NCI-H82 (cell line): ENCODE measurements around the gene DOCK3.
"Not testable (repeated sequence)": the region's sequence is repeated elsewhere in the genome, so short reads cannot be mapped to it uniquely, and the experiment has no call there.

Source experiments
- DNase-seq: peaks from one replicate; lab custom pipeline; 2025; lab: John Stamatoyannopoulos, UW

Gene DOCK3

DNA sequence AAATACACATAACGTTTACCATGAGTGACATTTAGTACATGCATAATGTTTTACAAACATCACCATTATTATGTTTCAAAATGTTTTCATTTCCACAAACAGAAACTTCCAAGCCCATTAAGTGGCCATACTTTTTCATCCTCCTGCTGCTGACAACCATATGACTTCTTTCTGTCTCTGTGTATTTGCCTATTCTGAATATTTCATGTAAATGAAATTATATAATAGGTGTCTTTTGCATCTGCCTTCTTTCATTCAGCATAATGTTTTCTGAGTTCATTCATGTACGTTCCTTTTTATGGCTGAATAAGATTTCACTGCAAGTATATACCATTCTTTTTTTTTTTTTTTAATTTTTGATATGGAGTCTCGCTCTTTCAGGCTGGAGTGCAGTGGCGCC is 209.0 kb downstream of the DOCK3 start:
- no peak for DNase-seq

DNA sequence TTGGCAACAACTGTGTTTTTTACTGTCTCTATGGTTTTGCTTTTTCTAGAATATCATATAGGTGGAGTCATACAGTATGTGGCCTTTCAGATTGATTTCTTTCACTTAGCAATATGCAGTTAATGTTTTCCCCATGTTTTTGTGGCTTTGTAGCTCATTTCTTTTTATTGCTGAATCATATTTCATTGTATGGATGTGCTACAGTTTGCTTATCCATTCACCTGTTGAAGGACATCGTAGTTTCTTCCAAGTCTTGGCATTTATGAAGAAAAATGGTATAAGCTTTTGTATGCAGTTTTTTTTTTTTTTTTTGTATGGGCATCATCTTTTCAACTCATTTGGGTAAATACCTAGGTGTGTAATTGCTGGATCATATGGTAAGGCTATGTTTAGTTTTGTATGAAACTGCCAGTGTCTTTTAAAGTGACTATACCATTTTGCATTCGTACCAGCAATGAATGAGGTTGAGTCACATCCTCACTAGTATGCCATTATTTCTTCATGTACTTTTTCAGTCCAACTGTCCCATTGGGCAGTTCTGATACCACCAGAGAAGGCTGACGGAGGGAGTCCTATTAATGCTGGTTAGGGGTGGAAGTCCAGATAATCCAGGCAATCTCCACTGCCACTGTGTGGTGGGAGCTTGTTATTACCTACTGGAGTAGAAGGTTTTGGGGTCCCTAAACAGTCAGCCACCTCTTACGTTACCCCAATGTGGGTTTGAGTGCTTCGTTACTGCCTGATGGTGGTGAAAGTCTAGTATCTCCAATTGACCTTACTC is 210.5 kb downstream of the DOCK3 start:
- DNase-seq: peak; percentile 55

DNA sequence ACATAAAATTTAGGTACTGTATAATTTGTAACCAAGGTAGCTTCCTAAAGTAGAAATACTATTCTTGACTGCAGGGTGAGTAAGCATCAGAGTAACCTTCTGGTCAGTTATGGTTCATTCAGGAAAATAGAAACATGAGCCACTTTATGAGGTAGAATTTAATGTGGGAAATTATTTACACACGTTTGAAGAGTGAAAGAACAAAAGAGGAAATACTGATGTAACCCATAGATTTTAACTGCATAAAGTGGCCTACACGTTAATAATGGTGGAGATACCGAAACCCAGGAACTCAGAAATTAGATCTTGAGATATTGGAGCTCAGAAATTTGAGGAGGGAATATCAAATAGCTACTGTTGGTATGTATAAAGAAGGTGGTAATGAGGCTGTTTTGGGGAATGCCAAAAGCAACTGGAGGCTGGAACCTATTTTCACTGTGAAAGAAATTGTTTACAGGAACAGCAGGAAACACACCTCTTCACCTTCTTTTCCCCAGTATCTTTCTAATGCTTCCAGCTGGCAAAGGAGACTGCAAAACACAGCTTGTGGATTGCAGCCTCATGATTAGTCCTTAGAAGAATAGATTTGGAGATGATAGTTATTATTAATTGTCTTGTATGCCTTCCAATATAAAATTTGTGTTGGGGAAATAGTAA is 216.1 kb downstream of the DOCK3 start:
- DNase-seq: no peak

DNA sequence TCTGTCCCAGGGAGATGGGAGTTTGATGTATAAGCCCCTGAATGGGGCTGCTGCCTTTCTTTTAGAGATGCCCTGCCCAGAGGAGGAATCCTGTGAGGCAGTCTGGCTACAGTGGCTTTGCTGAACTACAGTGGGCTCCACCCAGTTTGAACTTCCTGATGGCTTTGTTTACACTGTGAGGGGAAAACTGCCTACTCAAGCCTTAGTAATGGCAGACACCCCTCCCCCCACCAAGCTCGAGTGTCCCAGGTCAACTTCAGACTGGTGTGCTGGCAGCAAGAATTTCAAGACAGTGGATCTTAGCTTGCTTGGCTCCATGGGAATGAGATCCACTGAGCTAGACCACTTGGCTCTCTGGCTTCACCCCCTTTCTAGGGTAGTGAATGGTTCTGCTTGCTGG is 226.4 kb downstream of the DOCK3 start:
- not testable (repeated sequence) for DNase-seq

DNA sequence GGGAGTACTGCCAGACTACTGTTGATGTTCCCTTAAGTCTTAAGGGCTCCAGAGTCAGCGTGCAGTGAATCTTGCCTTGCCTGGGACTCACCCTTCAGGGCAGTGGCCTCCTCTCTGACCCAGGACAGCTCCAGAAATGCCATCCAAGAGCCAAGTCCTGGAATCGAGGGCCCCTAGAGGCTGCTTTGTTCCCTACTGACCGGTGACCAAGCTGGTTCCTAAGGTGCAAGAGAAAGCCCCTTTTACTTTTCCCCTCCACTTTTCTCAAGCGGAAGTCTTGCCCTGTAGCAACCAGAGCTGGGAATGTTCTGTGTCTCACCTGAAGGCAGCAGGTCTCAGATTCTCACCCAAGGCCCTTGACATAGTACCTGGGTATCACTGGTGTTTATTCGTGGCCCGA is 238.0 kb downstream of the DOCK3 start:
- DNase-seq: no peak

DNA sequence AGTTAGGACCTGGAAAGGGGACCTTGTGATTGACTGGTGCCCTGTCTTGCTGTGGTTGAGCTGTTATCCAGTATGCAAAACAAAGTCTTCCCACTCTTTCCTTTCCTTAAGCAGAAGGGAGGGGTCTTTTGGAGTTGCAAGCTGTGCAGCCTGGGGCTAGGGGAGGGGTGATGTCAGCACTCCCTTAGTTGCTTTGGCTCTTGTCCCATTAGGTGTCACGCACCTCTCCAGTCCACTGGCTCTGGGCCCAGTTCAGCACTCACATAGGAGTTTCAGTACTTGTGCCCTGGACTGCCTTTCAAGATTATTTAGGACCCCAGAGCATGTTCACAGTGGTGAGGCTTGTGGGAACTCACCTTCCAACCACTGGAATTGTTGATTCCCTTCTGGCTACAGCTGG is 238.5 kb downstream of the DOCK3 start:
- DNase-seq: no peak

DNA sequence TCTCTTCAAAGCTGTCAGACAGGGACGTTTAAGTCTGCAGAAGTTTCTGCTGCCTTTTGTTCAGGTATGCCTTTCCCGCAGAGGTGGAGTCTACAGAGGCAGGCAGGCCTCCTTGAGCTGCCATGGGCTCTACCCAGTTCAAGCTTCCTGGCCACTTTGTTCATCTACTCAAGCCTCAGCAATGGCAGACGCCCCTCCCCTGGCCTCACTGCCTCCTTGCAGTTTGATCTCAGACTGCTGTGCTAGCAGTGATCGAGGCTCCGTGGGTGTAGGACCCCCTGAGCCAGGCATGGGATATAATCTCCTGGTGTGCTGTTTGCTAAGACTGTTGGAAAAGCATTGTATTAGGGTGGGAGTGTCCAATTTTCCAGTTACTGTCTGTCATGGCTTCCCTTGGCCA is 247.3 kb downstream of the DOCK3 start:
- DNase-seq: not testable (repeated sequence)

DNA sequence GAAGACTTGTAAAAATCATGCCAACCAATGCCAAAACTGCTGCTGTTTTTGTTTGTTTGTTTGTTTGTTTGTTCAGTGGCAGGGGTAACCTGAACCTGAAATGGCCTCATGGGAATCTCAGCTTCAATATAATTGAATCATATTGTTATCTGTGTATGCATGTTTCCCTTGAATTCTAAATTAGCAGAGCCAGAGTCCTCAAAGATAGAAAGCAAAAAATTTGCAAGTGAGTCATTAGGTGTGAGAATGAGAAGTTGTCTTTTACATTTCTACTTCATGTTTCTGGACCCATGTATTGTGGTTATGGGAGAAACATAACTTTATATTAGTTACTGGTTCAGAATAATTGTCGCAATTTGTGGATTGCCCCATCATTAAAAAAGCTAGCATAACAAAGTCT is 249.2 kb downstream of the DOCK3 start:
- DNase-seq: no peak

DNA sequence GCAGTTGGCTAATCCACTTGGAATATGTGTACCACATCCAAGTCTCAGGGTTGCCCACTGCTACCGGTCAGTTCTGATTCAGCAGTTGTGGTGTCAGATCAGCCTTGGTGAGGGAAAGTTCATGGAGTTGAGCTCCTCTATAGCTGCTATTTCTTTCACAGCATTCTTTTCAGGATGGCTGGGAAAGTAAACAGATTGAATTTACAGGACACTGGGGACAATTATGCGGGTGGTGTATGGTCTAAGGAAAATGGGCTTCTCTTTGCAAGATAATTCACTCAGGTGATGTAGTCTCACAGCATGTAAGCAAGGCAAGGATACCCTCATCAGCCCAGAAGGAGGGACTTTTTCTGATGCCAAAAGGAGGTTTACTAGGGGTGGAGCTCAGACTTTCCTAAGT is 249.9 kb downstream of the DOCK3 start:
- DNase-seq: no peak

DNA sequence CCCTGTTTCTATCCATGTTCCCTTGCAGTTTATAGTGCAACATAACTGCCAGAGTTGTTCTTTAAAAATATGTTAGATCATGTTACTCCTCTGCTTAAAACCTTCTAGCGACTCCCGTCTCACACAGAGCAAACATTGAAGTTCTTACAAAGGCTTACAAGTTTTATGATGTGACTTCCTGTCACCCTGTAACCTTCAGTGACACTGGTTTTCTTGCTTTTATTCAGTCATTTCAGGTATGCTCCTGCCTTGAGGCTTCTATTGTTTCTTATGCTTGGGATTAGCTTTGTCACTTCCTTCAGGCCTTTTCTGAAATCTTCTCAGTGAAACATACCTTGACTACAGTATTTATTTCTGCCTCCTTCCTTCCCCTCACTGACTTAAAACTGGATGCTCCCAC is 252.1 kb downstream of the DOCK3 start:
- no peak for DNase-seq

DNA sequence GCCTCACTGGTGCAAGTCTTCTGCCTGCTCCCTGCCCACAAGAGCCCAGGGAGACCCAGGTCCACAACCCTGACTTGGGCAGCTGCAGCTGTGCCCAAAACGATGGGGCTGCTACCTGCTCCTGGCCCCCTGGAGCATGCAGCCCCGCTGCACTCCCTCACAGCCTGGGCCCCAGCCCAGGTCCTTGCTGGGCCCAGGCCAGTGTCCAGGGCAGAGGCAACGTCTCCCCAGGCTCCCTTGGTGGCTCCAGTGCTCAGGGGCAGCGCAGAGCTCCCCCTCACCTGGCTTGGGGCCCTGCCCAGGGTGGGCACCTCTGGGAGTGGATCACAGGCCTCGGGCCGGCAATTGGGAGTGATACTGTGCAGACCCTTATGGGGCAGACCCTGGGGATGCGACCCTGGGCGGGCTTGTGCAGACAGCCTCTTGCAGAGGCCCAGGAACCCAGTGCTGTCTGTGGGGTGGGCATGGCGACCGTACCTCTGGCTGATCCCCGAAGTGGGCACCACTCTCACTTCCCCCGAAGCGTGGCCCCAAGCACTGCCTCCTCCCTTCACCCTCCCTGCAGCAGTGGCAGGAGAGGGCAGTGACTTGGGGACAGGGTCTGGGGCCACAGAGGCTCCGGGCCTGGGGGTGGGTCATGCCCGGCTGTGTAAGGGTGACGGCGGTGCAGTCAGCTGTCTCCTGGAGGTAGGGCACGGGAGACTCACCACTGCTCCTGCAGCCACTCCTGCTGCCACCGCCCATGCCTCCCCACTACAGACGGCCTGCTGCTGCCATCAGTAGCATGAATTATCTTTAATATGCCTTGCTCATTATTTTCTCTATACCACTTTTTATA is 255.9 kb downstream of the DOCK3 start:
- no peak for DNase-seq

DNA sequence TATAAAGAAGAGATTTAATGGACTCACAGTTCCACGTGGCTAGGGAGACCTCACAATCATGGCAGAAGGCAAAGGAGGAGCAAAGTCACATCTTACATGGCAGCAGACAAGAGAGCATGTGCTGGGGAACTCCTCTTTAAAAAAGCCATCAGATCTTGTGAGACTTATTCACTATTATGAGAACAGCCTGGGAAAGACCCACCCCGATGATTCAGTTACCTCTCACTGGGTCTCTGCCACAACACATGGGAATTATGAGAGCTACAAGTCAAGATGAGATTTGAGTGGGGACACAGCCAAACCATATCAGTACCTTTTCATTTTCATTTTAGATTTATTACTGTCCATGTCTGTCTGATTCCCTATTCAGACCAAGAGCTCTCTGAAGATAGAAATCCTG is 258.2 kb downstream of the DOCK3 start:
- DNase-seq: not testable (repeated sequence)

DNA sequence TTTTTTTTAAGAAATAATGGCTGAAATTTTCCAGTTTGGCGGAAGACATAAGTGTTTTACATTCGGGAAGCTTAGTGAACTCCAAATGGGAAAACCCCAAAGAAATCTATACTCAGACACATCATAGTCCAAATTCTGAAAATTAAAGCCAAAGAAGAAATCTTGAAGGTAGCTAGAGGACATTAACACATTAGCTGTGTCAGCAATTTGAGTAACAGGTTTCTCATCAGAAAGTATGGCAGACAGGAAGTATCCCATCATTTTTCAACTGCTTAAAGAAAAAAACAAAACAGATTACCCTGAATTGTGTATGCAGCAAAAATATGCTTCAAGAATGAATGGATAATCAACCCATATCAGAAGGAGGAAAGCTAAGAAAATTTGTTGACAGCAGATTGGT is 261.7 kb downstream of the DOCK3 start:
- DNase-seq: no peak

DNA sequence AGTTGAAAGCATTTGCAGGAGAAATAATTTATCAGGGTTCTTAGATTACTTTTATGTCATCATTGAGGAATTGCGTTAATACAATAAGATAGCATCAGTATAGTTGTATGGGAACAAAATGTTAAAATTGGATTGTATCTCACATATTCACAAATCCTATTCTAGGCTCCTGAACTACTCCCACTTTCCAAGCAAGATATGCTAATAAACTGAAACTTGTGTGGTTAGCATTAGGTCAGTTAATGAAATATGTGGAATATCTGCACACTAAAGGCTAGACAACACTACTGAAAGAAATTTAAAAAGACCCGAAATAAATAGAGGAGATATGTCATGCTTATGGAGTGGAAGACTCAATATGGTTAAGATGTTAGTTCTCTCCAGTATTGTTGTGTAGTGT is 272.7 kb downstream of the DOCK3 start:
- no peak for DNase-seq

DNA sequence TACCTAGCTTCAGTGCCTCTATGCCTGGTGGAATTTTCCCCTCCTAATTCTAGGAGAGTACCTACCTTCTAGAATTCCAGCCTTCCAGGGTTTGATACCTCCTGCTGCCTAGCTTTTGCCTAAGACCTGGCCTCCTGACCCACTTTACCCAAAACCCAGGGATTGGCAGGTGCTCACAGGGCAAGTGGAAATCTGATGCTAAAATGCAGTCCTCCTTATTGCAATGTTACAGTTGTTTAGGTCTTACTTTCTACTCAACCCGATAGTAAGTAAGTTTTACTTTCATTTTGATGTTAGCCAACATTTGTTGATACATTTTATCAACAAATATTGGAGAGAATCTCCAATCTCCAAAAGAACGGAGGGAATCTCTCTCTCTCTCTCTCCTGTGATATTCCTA is 275.9 kb downstream of the DOCK3 start:
- no peak for DNase-seq

DNA sequence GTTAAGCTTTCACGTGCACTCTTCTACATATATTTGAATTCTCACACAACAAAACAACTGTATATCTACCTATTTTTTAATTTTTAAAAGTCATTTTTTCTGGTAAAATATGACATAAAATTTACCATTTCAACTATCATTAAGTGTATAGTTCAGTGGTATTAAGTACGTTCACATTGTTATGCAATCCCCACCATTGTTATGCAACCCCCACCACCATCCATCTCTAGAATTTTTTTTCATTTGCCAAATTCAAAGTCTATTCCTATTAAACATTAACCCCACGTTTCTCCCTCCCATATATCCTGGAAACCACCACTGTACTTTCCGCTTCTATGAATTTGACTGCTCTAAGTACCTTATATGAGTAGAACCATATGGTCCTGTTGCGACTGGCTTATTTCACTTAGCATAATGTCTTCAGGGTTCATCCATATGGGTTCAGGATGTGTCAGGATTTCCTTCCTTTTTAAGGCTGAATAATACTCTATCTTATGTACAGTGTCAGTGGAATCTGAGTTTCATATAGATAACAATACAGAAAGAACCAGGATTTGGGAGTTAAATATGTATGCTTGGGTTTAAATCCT is 279.2 kb downstream of the DOCK3 start:
- DNase-seq: no peak

DNA sequence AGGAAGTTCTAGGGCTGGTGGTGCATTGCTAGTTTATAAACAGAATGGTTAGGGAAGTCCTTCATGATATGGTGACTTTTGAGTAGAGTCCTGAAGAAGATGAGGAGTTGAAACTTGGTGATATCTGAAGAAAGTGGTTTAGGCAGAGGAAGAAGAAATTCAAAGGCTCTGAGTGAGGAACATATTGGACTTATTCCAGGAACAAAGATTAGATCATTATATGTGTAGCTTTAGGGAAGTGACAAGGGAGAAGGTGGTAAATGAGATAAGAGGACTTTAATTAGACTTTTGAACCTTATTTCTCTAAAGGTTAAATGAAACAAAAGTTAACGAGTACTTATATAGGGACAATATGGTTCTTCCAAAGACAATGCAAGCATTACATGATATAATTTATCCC is 286.7 kb downstream of the DOCK3 start:
- no peak for DNase-seq

DNA sequence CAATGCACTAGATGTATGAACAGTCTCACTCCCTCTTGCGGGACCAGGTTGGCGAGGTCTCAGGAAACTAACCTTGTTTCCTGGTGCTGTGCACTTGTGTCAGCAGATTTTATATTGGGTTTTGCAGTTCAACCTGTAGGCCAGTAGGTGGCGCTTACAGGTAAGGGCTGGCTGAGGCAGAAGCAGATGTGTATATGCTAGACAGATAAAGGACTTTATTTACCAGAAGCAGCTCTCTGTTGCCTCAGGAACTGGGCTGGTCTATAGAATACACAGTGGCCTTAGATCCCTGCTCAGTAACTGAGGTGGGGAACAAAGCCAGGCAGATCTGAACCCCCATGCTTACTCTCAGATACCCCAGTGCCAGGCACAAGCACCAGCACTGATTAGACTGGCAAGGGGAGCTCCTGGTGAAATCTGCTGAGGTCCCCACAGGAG is 296.8 kb downstream of the DOCK3 start:
- peak; percentile 81 for DNase-seq

DNA sequence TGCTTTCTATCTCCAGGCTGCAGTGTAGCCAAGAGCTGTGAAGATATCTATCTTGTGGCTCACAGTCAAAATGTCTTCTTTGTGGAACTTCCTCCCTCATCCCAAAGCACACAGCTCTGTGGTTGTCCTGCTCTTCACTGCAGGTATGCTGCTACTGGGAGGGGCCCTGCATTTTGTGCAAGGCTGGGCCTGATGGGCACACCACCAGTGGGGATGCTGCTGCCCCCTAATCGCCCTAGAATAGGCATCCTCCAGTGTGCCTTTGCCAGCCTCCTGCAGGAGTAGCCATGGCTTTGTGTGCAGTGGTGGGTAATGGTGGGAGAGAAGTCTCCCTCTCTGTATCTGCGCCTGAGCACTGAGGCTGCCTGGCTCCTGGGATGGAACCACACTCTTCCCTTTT is 297.3 kb downstream of the DOCK3 start:
- DNase-seq: no peak

DNA sequence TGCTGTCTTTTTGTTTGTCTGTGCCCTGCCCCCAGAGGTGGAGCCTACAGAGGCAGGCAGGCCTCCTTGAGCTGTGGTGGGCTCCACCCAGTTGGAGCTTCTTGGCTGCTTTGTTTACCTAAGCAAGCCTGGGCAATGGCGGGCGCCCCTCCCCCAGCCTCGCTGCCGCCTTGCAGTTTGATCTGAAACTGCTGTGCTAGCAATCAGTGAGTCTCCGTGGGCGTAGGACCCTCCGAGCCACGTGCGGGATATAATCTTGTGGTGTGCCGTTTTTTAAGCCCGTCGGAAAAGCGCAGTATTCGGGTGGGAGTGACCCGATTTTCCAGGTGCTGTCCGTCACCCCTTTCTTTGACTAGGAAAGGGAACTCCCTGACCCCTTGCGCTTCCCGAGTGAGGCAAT is 303.9 kb downstream of the DOCK3 start:
- DNase-seq: not testable (repeated sequence)

DNA sequence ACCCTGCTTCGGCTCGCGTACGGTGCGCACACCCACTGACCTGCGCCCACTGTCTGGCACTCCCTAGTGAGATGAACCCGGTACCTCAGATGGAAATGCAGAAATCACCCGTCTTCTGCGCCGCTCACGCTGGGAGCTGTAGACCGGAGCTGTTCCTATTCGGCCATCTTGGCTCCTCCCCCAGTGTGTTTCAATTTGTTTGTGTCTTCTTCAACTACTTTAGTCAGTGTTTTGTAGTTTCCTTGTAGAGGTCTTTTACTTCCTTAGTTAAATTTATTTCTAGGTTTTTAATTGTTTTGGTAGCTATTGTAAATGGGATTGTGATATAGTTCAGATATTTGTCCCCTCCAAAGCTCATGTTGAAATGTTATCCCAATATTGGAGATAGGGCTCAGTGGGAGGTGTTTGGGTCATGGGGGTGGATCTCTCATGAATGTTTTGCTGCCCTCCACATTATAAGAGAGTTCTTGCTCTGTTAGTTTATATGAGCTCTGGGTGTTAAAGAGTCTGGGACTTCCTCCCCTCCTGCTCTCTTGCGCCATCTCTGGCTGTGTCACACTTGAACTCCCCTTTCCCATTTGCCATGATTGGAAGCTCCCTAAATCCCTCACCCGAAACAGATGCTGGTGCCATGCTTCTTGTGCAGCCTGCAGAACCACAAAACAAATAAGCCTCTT is 304.4 kb downstream of the DOCK3 start:
- DNase-seq: peak; percentile 7
